K562 (cell line): ENCODE data around the gene C3. TPM values are rescaled to one million over a fixed set of nuclear protein-coding genes. Genes with fewer than 3 reads are reported as not detected.

Source experiments
- ATAC-seq: fragments of 200-7000 bp; cut with Tn5 transposase; 3 replicates; pipeline ENCODE4 v1.9.1; 2020; ENCODE audit warnings: moderate library complexity
- BruUV-seq: library from RNA; stranded (reverse); fragments of 400-500 nt; replicated peaks from 2 replicates; lab custom pipeline; 2021; lab: Mats Ljungman, UMichigan
- CTCF ChIA-PET: fragments of 300-600 bp; formaldehyde crosslinking; extraction: SDS; loops from one replicate; lab custom pipeline; 2021; ENCODE audit warnings: low intra/inter-chr PET ratio; lab: Yijun Ruan, JAX
- POLR2A ChIA-PET: fragments of 300-600, 350-650 bp; sonication (Branson Sonifier 250); formaldehyde crosslinking; extraction: SDS; loops from one replicate; lab custom pipeline; 2021; ENCODE audit warnings: antibody characterized with exemption, inconsistent platforms; lab: Yijun Ruan, JAX
- DNase-seq, 4 experiments: peaks; one replicate each; pipeline versions ENCODE4 v3.0.0 to v3.0.0-alpha.2; 2011 to 2018; ENCODE audit warnings: low spot score in 3 of 4, mixed read lengths in 3 of 4; ENCODE audit errors: extremely low read depth in 1 of 4
- FAIRE-seq: peaks from 2 replicates; lab custom pipeline; 2011; peaks lifted over from hg19 to GRCh38; lab: Jason Lieb, UNC
- H2AFZ ChIP-seq: 2 replicates; pipeline ENCODE4 v1.6.0; 2011; ENCODE audit warnings: low read depth, low read length, control low read depth, inconsistent platforms
- H3K27ac ChIP-seq: fragments of 200-600 bp; 3 replicates; pipeline ENCODE4 v1.8.0; 2011; ENCODE audit warnings: low read depth, mild to moderate bottlenecking, control low read depth, inconsistent platforms, low read length, moderate library complexity, mixed read lengths; ENCODE audit errors: extremely low read depth
- H3K27me3 ChIP-seq, 2 experiments: fragments of 300-600 bp in 1 of 2; 2 replicates in 1 of 2; 3 replicates in 1 of 2; pipeline versions ENCODE4 v1.6.0 to v1.8.0; 2011; ENCODE audit warnings: inconsistent platforms in 2 of 2, low read length in 2 of 2, mild to moderate bottlenecking in 1 of 2, mixed read lengths in 1 of 2, moderate library complexity in 1 of 2; ENCODE audit not compliant: control insufficient read depth in 2 of 2, insufficient read depth in 2 of 2
- H3K36me3 ChIP-seq: fragments of 300-600 bp; 3 replicates; pipeline ENCODE4 v1.8.0; 2011; ENCODE audit warnings: mild to moderate bottlenecking, low read length, inconsistent platforms; ENCODE audit not compliant: control insufficient read depth, insufficient read depth
- H3K4me1 ChIP-seq, 2 experiments: fragments of 200-600 bp in 1 of 2; replicated peaks in 1 of 2; 2 replicates in 1 of 2; 3 replicates in 1 of 2; pipeline versions ENCODE4 v1.5.1 to v1.8.0; 2011; ENCODE audit warnings: inconsistent platforms in 2 of 2, low read length in 2 of 2, mild to moderate bottlenecking in 1 of 2, mixed read lengths in 1 of 2, moderate library complexity in 1 of 2; ENCODE audit not compliant: control insufficient read depth in 2 of 2, insufficient read depth in 2 of 2
- H3K4me2 ChIP-seq: 2 replicates; pipeline ENCODE4 v1.6.1; 2011; ENCODE audit warnings: low read length, control low read depth, inconsistent platforms, mixed read lengths; ENCODE audit not compliant: insufficient read depth
- H3K4me3 ChIP-seq: fragments of 200-600 bp; sonication (generic), shearing (Covaris generic); 2 replicates; pipeline ENCODE4 v1.5.1; 2016; ENCODE audit warnings: control low read depth, inconsistent platforms
- H3K79me2 ChIP-seq: fragments of 200-600 bp; 3 replicates; pipeline ENCODE4 v1.8.0; 2011; ENCODE audit warnings: low read length, inconsistent platforms; ENCODE audit not compliant: control insufficient read depth, insufficient read depth
- H3K9ac ChIP-seq, 2 experiments: 2 replicates each; pipeline versions ENCODE4 v1.6.0 to v1.6.1; 2011; ENCODE audit warnings: low read depth in 2 of 2, low read length in 2 of 2, control low read depth in 1 of 2, inconsistent platforms in 1 of 2, mild to moderate bottlenecking in 1 of 2, mixed read lengths in 1 of 2; ENCODE audit not compliant: insufficient read depth in 1 of 2
- H3K9me1 ChIP-seq: one replicate; pipeline ENCODE4 v1.6.0; 2011; ENCODE audit warnings: inconsistent platforms, mild to moderate bottlenecking, low read length, moderate library complexity; ENCODE audit not compliant: control insufficient read depth, insufficient read depth
- H3K9me3 ChIP-seq: replicated peaks from 2 replicates; pipeline ENCODE4 v1.5.1; 2011; ENCODE audit warnings: low read depth, low read length, inconsistent platforms; ENCODE audit not compliant: control insufficient read depth, insufficient read depth
- H4K20me1 ChIP-seq: replicated peaks from 2 replicates; pipeline ENCODE4 v1.6.1; 2011; ENCODE audit warnings: low read length, inconsistent platforms, mixed read lengths; ENCODE audit not compliant: control insufficient read depth, insufficient read depth
- CHD1 ChIP-seq: fragments of 200-600 bp; sonication (generic); IDR thresholded peaks from one replicate; pipeline ENCODE4 v1.6.1; 2012; ENCODE audit warnings: mild to moderate bottlenecking, moderate library complexity, low read length, inconsistent platforms
- DPF2 ChIP-seq: fragments of 450-650 bp; IDR thresholded peaks from 2 replicates; pipeline ENCODE4 v1.6.1; 2016
- ERF ChIP-seq: fragments of 450-650 bp; formaldehyde crosslinking; IDR thresholded peaks from 2 replicates; pipeline ENCODE4 v1.4.0; 2020; ENCODE audit warnings: mild to moderate bottlenecking, mixed read lengths
- MIER1 ChIP-seq: fragments of 450-650 bp; IDR thresholded peaks from 2 replicates; pipeline ENCODE4 v1.6.1; 2016; ENCODE audit warnings: antibody characterized with exemption, mild to moderate bottlenecking, low read depth
- POLR2AphosphoS5 ChIP-seq: IDR thresholded peaks from 2 replicates; pipeline ENCODE4 v1.6.1; 2011; ENCODE audit warnings: mild to moderate bottlenecking, low read depth, low read length, moderate library complexity; ENCODE audit not compliant: control insufficient read depth, insufficient read depth
- RBFOX2 ChIP-seq: fragments of 200-400 bp; formaldehyde crosslinking; IDR thresholded peaks from 2 replicates; pipeline ENCODE4 v1.6.1; 2017; ENCODE audit warnings: low read depth, mild to moderate bottlenecking, low read length, moderate library complexity
- ZNF23 ChIP-seq: fragments of 250-450 bp; sonication (Bioruptor Pico); IDR thresholded peaks from 2 replicates; pipeline ENCODE4 v1.4.0; 2020; ENCODE audit warnings: mild to moderate bottlenecking
- ZNF561 ChIP-seq: fragments of 450-650 bp; formaldehyde crosslinking; conservative IDR thresholded peaks from 2 replicates; pipeline ENCODE4 v1.4.0; 2020; ENCODE audit warnings: mild to moderate bottlenecking, moderate library complexity
- ZNF589 ChIP-seq: fragments of 200-800 bp; sonication (Bioruptor generic); IDR thresholded peaks from 2 replicates; pipeline ENCODE4 v1.6.1; 2016; ENCODE audit warnings: low read depth, missing genetic modification characterization, missing compliant biosample characterization
- ZNF76 ChIP-seq: fragments of 250-450 bp; sonication (Bioruptor Pico); IDR thresholded peaks from 2 replicates; pipeline ENCODE4 v1.4.0; 2020; ENCODE audit warnings: mild to moderate bottlenecking, moderate library complexity, borderline replicate concordance
- WGBS: fragments of 100-300 bp; shearing (Covaris generic); methylation state at CpG from one replicate; pipeline ENCODE4 v1.1.6; 2016; ENCODE audit warnings: low coverage, mixed read lengths; ENCODE audit not compliant: insufficient coverage; ENCODE audit errors: missing lambda C conversion rate; 5-methylcytosine and 5-hydroxymethylcytosine counted together
- in situ Hi-C: fragments of 300-500 bp; cut with MboI; formaldehyde crosslinking; loops from 4 replicates; pipeline ENCODE4 v1.15.0; 2018; ENCODE audit warnings: inconsistent platforms, mixed read lengths
- intact Hi-C: fragments of 100-400 bp; cut with micrococcal nuclease; formaldehyde crosslinking; loops from 2 replicates; pipeline ENCODE4 v1.14.2; 2022
- polyA plus RNA-seq, 8 experiments: library from polyadenylated mRNA; depleted of rRNA in 4 of 8; stranded (reverse) in 5 of 8; unstranded in 3 of 8; fragments of >200 nt; fragmentation: Nextera tagmentation in 2 of 8; fragmentation: Illumina TruSeq in 1 of 8; extraction: Ambion mirVana in 2 of 8; extraction: Trizol in 1 of 8; gene quantifications; 2 replicates each; pipeline versions ENCODE4 v1.2.1 to v1.2.3, GENCODE V29; 2011 to 2014; ENCODE audit warnings: inconsistent platforms in 1 of 8, missing spikeins in 1 of 8
- total RNA-seq, 7 experiments: library from RNA; depleted of rRNA in 6 of 7; stranded (reverse); fragments of >200 nt in 6 of 7; fragmentation: Illumina TruSeq in 2 of 7; extraction: Trizol in 2 of 7; gene quantifications; 2 replicates each; pipeline versions ENCODE4 v1.2.1 to v1.2.3, GENCODE V29; 2011 to 2021; ENCODE audit warnings: low replicate concordance in 1 of 7
- TF ChIP-seq, protein P1 (sequence below): fragments of 450-650 bp; IDR thresholded peaks from 2 replicates; pipeline ENCODE4 v1.6.1; 2016; ENCODE audit warnings: missing biosample characterization, missing genetic modification characterization
- TF ChIP-seq, protein P2 (sequence below), 2 experiments: fragments of 150-350 bp in 1 of 2; IDR thresholded peaks; 2 replicates each; pipeline ENCODE4 v1.6.1; 2012 to 2016; ENCODE audit warnings: low read depth in 2 of 2, low read length in 2 of 2, mild to moderate bottlenecking in 1 of 2, moderate library complexity in 1 of 2
- TF ChIP-seq, protein P3 (sequence below): sonication (generic); formaldehyde crosslinking; IDR thresholded peaks from 2 replicates; pipeline ENCODE4 v1.8.0; 2022; ENCODE audit warnings: mild to moderate bottlenecking, low read depth, missing genetic modification reagents
- TF ChIP-seq, protein P4 (sequence below): IDR thresholded peaks from 2 replicates; pipeline ENCODE4 v1.6.1; 2011; ENCODE audit warnings: borderline replicate concordance, low read depth, mild to moderate bottlenecking, moderate library complexity, low read length; ENCODE audit not compliant: insufficient read depth, poor library complexity, severe bottlenecking

The C3 gene
- total and polyA plus RNA-seq, 9 of the 15 experiments (the other 6 are each of a cell fraction or from before 2014, with no cell fraction given) = 0.59 to 10.6 (median 2.2) TPM

DNA sequence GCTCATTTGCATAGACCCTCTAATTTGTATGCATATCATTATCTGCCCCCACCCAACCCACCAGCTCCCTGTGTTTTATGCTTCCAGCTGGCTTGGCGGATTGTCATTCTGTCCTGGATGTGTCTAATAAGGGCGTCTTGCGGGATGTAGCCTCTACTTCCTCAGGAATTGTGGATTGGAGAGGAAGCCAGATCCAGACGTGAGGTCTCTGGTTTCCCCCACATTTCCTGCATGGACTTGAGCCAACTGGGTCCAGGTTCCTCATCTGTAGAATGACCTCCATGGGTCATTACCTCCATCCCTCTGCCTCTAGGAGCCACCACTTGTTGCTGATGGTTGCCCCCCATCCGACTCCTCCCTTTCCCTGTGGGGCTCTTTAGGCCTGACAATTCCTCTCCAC lies 57.7 kb downstream of the C3 start:
- in situ Hi-C loops = no loop called here
- DNase-seq (no peak), ATAC-seq (no peak), FAIRE-seq (no peak)
- Histone ChIP-seq H3K79me2 (no peaks in the 10 kb centered on the region), H2AFZ (no peak overlapping the region), H3K9me3 (no peaks in the 10 kb centered on the region), H3K4me3 (no peak overlapping the region), H3K36me3 (no peaks in the 10 kb centered on the region), H3K4me1 (peaks cover 8 to 23% of the 10 kb centered on the region in 2 experiments; a peak in 4 of 5 replicates), H3K9ac (no peak overlapping the region), H3K27ac (no peak overlapping the region), H3K9me1 (no peaks in the 10 kb centered on the region), H3K27me3 (peaks cover 0 to 21% of the 10 kb centered on the region in 2 experiments; a peak in 2 of 5 replicates), H4K20me1 (no peaks in the 10 kb centered on the region; the same call in 1 of the 2 replicates), H3K4me2 (no peak overlapping the region)
- no TSS peak for BruUV-seq
- intact Hi-C loops = no loop called here
- ChIA-PET CTCF (no interaction called here), POLR2A (interaction anchor here (1.2 kb wide), 1 partner anchor 15 kb away, joined by 3 read pairs; no protein-coding TSS in a partner anchor)
- WGBS = 39% methylated on average over 5 of the region's 5 CpGs
- TF ChIP-seq DPF2 (no peak), RBFOX2 (no peak), CHD1 (no peak), MIER1 (no peak), ZNF23 (CRISPR knock-in tag) (no peak), POLR2AphosphoS5 (no peak), ZNF76 (CRISPR knock-in tag) (no peak), ZNF589 (CRISPR knock-in tag) (no peak), ERF (CRISPR knock-in tag) (no peak), ZNF561 (CRISPR knock-in tag) (no peak)
- TF ChIP-seq, protein P1, sequence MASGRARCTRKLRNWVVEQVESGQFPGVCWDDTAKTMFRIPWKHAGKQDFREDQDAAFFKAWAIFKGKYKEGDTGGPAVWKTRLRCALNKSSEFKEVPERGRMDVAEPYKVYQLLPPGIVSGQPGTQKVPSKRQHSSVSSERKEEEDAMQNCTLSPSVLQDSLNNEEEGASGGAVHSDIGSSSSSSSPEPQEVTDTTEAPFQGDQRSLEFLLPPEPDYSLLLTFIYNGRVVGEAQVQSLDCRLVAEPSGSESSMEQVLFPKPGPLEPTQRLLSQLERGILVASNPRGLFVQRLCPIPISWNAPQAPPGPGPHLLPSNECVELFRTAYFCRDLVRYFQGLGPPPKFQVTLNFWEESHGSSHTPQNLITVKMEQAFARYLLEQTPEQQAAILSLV (tag) = no peak
- TF ChIP-seq, protein P2, sequence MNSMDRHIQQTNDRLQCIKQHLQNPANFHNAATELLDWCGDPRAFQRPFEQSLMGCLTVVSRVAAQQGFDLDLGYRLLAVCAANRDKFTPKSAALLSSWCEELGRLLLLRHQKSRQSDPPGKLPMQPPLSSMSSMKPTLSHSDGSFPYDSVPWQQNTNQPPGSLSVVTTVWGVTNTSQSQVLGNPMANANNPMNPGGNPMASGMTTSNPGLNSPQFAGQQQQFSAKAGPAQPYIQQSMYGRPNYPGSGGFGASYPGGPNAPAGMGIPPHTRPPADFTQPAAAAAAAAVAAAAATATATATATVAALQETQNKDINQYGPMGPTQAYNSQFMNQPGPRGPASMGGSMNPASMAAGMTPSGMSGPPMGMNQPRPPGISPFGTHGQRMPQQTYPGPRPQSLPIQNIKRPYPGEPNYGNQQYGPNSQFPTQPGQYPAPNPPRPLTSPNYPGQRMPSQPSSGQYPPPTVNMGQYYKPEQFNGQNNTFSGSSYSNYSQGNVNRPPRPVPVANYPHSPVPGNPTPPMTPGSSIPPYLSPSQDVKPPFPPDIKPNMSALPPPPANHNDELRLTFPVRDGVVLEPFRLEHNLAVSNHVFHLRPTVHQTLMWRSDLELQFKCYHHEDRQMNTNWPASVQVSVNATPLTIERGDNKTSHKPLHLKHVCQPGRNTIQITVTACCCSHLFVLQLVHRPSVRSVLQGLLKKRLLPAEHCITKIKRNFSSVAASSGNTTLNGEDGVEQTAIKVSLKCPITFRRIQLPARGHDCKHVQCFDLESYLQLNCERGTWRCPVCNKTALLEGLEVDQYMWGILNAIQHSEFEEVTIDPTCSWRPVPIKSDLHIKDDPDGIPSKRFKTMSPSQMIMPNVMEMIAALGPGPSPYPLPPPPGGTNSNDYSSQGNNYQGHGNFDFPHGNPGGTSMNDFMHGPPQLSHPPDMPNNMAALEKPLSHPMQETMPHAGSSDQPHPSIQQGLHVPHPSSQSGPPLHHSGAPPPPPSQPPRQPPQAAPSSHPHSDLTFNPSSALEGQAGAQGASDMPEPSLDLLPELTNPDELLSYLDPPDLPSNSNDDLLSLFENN (IDR thresholded peaks at IDR 0.05; ENCODE audit: low read depth in 2 of 2, low read length in 2 of 2) = no peak
- TF ChIP-seq, protein P3, sequence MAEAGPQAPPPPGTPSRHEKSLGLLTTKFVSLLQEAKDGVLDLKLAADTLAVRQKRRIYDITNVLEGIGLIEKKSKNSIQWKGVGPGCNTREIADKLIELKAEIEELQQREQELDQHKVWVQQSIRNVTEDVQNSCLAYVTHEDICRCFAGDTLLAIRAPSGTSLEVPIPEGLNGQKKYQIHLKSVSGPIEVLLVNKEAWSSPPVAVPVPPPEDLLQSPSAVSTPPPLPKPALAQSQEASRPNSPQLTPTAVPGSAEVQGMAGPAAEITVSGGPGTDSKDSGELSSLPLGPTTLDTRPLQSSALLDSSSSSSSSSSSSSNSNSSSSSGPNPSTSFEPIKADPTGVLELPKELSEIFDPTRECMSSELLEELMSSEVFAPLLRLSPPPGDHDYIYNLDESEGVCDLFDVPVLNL (CRISPR knock-in tag) = no peak
- TF ChIP-seq, protein P4, sequence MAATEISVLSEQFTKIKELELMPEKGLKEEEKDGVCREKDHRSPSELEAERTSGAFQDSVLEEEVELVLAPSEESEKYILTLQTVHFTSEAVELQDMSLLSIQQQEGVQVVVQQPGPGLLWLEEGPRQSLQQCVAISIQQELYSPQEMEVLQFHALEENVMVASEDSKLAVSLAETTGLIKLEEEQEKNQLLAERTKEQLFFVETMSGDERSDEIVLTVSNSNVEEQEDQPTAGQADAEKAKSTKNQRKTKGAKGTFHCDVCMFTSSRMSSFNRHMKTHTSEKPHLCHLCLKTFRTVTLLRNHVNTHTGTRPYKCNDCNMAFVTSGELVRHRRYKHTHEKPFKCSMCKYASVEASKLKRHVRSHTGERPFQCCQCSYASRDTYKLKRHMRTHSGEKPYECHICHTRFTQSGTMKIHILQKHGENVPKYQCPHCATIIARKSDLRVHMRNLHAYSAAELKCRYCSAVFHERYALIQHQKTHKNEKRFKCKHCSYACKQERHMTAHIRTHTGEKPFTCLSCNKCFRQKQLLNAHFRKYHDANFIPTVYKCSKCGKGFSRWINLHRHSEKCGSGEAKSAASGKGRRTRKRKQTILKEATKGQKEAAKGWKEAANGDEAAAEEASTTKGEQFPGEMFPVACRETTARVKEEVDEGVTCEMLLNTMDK = no peak
